T follicular helper cell (primary cell): ENCODE measurements around the gene SMIM22.

Experiments used
- DNase-seq: peaks from one replicate; pipeline ENCODE4 v3.0.0-alpha.2; 2020; ENCODE audit warnings: low read depth

The SMIM22 gene

DNA sequence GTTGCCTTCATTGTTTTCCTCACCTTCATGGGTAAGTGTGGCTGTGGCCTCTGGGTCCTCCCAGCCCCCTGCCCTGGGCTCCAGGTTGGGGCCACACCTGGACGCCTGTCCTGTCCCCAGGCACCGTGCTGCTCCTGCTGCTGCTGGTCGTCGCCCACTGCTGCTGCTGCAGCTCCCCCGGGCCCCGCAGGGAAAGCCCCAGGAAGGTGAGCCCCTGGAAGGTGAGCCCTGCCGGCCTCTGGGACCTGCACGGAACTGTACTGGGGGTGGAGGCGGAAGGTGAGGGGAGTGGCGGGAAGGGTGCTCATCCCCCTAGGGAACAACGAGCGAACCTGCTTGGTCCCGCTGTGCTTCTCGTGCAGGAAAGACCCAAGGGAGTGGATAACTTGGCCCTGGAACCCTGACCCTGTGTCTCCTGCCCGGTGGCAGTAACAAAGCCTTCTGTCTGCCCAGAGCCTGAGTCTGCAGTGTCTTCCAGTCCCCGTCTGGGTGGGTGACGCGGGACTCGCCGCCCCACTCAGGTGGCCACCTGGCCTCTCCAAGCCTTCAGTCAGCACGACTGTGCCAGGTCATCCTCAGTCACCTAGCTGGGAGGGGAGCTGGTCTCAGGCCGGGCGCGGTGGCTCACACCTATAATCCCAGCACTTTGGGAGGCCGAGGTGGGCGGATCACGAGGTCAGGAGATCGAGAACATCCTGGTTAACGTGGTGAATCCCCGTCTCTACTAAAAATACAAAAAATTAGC lies 831 bp downstream of the SMIM22 start:
- DNase-seq, result no peak

GRCh38 chr16:4796982-4797804 lies 2.0 kb downstream of the SMIM22 start:
- DNase-seq, result no peak

- no peak for DNase-seq
Observed at GRCh38 chr16:4797805-4798252, 2.7 kb downstream of the SMIM22 start.

GRCh38 chr16:4798456-4798855 lies 3.3 kb downstream of the SMIM22 start:
- DNase-seq, result no peak

GRCh38 chr16:4799171-4799855 lies 4.1 kb downstream of the SMIM22 start:
- no peak for DNase-seq

GRCh38 chr16:4800290-4801041 lies 5.3 kb downstream of the SMIM22 start:
- DNase-seq, result no peak

DNA sequence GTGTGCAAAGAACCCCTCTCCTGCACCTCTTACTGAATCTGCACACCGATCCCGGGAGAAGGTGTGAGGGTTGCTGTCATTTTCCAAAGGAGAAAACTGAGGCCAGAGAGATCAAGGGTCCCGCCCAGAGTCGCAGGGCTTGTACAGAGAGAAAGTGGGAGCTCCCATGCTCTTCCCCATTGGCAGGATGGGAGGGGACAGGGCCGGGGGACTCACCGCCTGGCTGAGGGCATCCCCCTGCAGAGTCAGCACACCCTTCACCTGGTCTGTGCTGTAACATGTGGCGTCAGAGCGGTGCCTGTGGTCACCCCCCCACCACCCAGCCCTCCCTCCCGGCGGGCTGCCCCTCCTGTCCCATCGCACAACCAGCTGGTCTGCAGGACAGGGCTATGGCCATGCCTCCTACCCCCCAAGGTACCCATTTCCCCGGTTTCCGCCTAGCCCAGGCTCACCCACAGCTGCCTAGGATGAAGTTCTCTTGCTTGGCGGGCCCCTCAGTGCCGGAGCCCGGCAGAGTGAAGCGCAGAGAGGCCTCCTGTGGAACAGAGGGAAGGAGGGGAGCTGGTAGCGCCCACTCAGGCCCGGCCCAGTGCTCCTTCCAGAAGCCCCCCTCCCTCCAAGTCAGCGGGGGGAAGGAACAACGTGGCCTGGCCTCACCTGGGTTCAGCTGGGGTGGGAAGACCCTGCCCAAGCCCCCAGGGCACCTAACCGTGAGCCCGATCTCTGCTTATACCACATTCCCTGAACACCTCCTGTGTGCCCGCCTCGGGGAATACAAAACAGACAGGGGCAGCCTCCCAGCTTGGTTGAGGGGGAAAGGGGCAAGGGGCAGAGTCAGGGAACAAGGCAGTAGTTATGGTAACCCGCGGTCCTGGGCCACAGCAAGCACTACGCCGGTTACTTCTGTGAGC lies 6.1 kb downstream of the SMIM22 start:
- DNase-seq, result no peak

DNA sequence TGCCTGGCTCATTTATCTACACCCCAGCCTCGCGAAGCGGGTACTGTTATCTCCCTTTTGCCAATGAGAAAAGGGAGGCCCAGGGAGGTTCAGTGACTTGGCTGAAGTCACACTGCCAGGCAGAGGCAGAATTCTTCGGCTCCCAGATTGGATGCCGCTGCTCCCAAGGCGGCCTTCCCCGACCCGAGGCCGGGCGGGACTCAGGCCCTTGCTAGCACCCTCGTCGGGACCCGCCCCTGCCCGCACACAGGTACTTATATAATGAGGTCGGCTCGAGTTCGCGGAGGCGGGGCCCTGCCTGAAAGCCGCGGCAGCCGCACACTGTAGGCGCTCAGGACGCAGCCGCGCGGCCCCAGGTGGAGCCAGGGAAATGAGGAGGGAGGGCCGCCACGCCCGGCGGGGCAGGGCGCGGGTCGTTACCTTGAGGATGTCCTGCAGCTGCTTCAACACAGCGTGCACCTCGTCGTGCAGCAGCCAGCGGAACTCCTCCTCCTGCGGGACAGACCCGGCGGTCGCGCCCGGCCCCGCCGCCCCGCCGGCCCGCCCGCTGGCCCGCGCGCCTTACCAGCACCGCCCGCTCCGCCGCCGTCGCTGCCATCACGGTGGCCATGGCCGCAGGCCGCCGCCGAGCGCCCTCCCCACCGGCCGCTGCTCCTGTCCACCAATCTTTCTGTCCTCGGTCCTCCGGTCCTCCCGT lies 6.9 kb downstream of the SMIM22 start, which contains the start of gene ROGDI:
ROGDI (minus strand) TSS at position 672 of the 697 bp plus-strand sequence; CDS start at position 610, 62 bp downstream.
- DNase-seq, result peak; percentile 77

DNA sequence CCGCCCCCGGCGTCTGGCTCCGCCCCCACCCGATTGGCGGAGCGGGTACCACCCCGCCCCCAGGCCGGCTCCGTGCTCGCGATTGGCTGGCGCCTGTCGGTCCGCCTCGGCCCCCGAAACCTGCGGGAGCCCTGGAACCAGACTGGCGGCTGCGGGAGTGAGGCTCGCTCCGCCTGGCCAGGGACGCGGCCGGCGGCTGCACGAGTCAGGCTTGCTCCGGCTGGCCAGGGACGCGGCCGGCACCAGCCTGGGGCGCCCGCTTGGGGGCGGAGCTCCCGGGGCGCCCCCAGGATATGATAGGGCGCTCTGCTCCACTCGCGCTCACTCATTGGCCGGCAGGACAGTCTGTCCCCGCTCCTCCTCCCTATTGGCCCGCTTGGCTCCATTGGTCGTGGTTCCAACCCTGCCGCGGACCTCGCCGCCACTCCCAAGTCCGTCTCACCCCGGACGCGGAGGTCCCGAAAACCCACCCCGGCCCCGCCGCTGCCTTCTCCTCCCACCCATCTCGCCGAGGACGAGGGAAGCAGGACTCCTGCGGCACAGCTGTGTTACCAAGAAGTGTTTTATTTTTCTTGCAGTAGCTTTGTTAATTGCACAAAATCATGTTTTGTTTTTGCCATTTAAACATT lies 7.6 kb downstream of the SMIM22 start:
- peak; percentile 77 for DNase-seq

- no peak for DNase-seq
Observed at GRCh38 chr16:4803401-4803844, 8.3 kb downstream of the SMIM22 start.

GRCh38 chr16:4803898-4804762 lies 9.0 kb downstream of the SMIM22 start:
- no peak for DNase-seq

- no peak for DNase-seq
Observed at GRCh38 chr16:4805231-4805630, 10.1 kb downstream of the SMIM22 start.

- DNase-seq, result no peak
Observed at GRCh38 chr16:4806280-4806679, 11.1 kb downstream of the SMIM22 start.

GRCh38 chr16:4811242-4811641 lies 16.1 kb downstream of the SMIM22 start:
- no peak for DNase-seq

DNA sequence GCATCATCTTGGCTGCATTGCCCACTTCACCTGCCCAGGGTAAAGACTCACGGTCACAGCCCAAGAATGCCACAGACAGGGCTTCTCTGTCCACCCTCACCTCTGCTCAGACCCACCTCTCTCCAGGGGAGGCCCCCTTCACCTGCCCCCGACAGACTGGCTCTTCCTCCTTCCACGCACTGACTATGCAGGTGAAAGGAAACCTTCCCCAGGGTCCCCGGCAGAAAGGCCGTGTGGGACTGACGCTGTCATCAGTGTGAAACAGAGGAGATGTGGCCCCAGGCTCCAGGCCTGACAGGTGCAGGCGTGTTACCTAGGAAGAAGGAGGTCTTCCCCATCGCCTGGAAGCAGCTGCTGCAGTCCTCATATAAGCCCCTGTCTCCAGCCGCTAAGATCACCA lies 16.6 kb downstream of the SMIM22 start:
- DNase-seq, result no peak

DNA sequence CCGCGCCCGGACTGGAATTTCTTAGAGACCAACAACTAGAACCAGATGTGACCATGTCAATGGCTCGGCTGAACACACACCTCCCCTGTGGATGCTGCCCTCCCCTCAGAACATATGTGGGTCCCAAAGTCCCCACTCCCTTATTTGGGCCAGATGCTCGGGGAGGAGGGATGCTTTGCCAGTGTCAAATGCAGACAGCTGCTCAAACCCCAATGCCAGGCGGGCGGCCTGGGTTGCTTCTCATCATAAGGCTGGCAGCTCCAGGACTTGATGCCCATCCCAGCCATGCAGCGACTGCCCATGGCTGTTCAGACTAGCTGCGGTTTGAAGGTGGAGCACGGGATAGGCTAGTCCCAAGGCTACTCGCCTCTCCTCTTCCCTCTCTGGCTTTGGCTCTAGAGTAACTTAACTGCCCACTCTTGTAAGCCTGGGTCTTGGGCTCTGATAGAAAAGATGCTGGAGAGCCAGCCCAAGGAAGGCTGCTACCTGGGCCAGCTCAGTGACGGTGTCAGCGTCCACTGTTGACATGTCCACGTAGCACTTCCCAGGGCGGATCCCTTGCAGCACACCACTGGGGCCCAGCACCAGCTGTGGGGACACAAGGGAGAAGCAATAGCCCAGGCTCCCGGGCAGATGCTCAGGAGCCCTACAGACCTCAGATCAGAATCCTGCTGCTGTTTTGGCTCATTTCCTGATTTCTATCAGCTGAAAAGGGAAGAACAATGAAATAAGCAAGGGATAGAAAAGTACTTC lies 18.3 kb downstream of the SMIM22 start:
- no peak for DNase-seq

DNA sequence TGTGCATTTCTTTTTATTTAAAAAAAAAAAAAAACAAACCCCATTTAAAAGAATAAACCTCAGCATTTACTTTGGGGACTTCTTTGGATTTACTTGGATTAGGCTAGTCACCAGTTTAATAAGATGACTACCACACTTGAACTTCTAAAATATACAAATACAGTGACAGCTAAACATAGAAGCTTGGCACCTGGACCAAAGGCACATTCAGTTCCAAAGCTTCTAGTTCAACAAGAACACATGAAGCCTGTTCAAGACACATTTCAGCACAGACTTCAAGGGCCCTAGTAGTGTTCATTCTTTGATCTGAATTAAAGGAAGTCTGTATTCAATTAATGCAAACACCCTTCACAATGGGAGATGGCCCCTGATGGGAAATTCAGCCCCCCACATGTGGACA lies 18.9 kb downstream of the SMIM22 start:
- DNase-seq, result no peak
